HG03460 (cell line): ENCODE measurements around the gene TNKS1BP1.
A peak's percentile ranks its signal among the peaks of the same experiment; 100 is the strongest.
"Not testable (repeated sequence)": the region's sequence is repeated elsewhere in the genome, so short reads cannot be mapped to it uniquely, and the experiment has no call there.

Experiments used
- ATAC-seq: cut with Tn5 transposase; IDR thresholded peaks from one replicate; pipeline ENCODE4 v1.9.1; 2021; ENCODE audit not compliant: unreplicated experiment

Gene TNKS1BP1

GRCh38 chr11:57324886-57325734, at the start of gene TNKS1BP1:
Gene TNKS1BP1 (minus strand): TSS chr11:57324952. CDS start chr11:57321885, 3,067 bp downstream.
- peak; percentile 84 for ATAC-seq

GRCh38 chr11:57373146-57373545, 48.4 kb upstream of the TNKS1BP1 start:
- ATAC-seq = no peak

GRCh38 chr11:57370941-57371340, 46.2 kb upstream of the TNKS1BP1 start:
- ATAC-seq = no peak

GRCh38 chr11:57370251-57370650, 45.5 kb upstream of the TNKS1BP1 start:
- ATAC-seq = no peak

GRCh38 chr11:57368845-57369232, 44.1 kb upstream of the TNKS1BP1 start:
- ATAC-seq = no peak

- ATAC-seq = no peak
These were observed 43.5 kb upstream of the TNKS1BP1 start for GRCh38 chr11:57368106-57368844.

- ATAC-seq = no peak
These were observed 40.3 kb upstream of the TNKS1BP1 start for GRCh38 chr11:57364851-57365660.

- no peak for ATAC-seq
These were observed 38.7 kb upstream of the TNKS1BP1 start for GRCh38 chr11:57363131-57364080.

GRCh38 chr11:57361926-57362325, 37.2 kb upstream of the TNKS1BP1 start:
- no peak for ATAC-seq

- ATAC-seq = not testable (repeated sequence)
These were observed 36.7 kb upstream of the TNKS1BP1 start for GRCh38 chr11:57361420-57361819.

- ATAC-seq = no peak
These were observed 36.2 kb upstream of the TNKS1BP1 start for GRCh38 chr11:57360991-57361390.

GRCh38 chr11:57359896-57360690, 35.3 kb upstream of the TNKS1BP1 start:
- ATAC-seq = no peak

GRCh38 chr11:57359396-57359795, 34.6 kb upstream of the TNKS1BP1 start:
- no peak for ATAC-seq

GRCh38 chr11:57358991-57359390, 34.2 kb upstream of the TNKS1BP1 start:
- ATAC-seq = no peak

- no peak for ATAC-seq
These were observed 33.8 kb upstream of the TNKS1BP1 start for GRCh38 chr11:57358543-57358961.

- ATAC-seq = no peak
These were observed 33.1 kb upstream of the TNKS1BP1 start for GRCh38 chr11:57357856-57358255.

GRCh38 chr11:57357310-57357709, 32.6 kb upstream of the TNKS1BP1 start:
- ATAC-seq = no peak

GRCh38 chr11:57356268-57356667, 31.5 kb upstream of the TNKS1BP1 start:
- ATAC-seq = no peak

GRCh38 chr11:57354699-57355098, 29.9 kb upstream of the TNKS1BP1 start:
- no peak for ATAC-seq
